BLaER1 (cell line): ENCODE results near the gene DSCAML1.

Source experiments
- H3K27ac ChIP-seq: shearing (Covaris generic); formaldehyde crosslinking; 2 replicates; pipeline ENCODE4 v1.8.1; 2022
- H3K27me3 ChIP-seq: shearing (Covaris generic); formaldehyde crosslinking; 2 replicates; pipeline ENCODE4 v1.8.1; 2022
- H3K36me3 ChIP-seq: shearing (Covaris generic); formaldehyde crosslinking; 2 replicates; pipeline ENCODE4 v1.8.1; 2022
- H3K4me1 ChIP-seq: shearing (Covaris generic); formaldehyde crosslinking; 2 replicates; pipeline ENCODE4 v1.8.1; 2022
- H3K4me2 ChIP-seq: shearing (Covaris generic); formaldehyde crosslinking; 2 replicates; pipeline ENCODE4 v1.8.1; 2022
- H3K4me3 ChIP-seq: shearing (Covaris generic); formaldehyde crosslinking; 2 replicates; pipeline ENCODE4 v1.8.1; 2022
- H3K9ac ChIP-seq: shearing (Covaris generic); formaldehyde crosslinking; 2 replicates; pipeline ENCODE4 v1.8.1; 2022
- H3K9me3 ChIP-seq: shearing (Covaris generic); formaldehyde crosslinking; 2 replicates; pipeline ENCODE4 v1.8.1; 2022
- H4K20me1 ChIP-seq: shearing (Covaris generic); formaldehyde crosslinking; 2 replicates; pipeline ENCODE4 v1.8.1; 2022
- Cebpa-rat ChIP-seq: shearing (Covaris generic); IDR thresholded peaks from 2 replicates; pipeline ENCODE4 v1.8.1; 2022

Gene DSCAML1

DNA sequence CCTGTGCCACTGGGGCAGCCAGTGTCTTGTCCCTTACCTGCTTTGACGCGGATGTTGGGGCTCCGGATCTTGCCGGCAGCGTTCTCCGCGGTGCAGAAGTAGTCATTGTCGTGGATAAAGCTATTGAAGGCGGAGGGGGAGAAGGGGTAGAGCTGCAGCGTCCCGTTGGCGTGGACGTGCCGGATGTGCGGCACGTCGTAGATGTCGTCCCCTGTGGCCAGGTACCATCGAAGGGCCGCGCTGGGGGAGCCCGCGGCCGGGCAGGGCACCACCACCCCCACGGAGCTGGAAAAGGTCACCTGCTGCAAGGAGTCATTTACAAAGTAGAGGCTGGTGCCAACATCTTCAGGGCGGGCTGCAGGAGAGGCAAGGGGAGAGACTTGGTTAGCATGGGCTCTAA is 16.6 kb downstream of the DSCAML1 start:
- H3K4me3 ChIP-seq = no peak overlapping the region
- H3K27me3 ChIP-seq = no peaks in the 10 kb centered on the region
- H3K27ac ChIP-seq = no peak overlapping the region
- no peaks in the 10 kb centered on the region for H3K9me3 ChIP-seq
- H3K4me1 ChIP-seq = no peaks in the 10 kb centered on the region
- no peak for TF ChIP-seq Cebpa-rat
- H3K4me2 ChIP-seq = no peak overlapping the region
- no peaks in the 10 kb centered on the region for H4K20me1 ChIP-seq
- H3K36me3 ChIP-seq = no peaks in the 10 kb centered on the region
- no peak overlapping the region for H3K9ac ChIP-seq

DNA sequence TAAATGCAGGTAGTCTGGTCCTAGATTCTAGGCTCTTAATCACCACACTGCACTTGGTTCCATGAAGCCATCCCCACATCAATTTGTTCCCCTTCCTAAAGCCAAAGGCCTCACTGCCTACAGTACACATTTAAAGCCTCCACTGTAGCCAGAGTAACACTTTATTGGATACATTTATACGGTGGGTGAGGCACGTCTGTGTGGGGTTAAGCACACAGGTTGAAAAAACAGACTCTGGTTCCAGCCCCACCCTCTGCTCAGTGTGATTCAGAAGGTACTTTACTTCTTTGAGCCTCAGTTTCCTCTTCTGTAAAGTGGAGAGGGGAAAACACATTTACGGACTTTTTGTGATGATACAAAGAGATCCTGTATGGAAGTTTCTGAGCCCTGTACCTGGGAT is 22.5 kb downstream of the DSCAML1 start:
- no peaks in the 10 kb centered on the region for H3K9me3 ChIP-seq
- no peak overlapping the region for H3K27ac ChIP-seq
- H3K4me3 ChIP-seq = no peak overlapping the region
- no peaks in the 10 kb centered on the region for H4K20me1 ChIP-seq
- H3K4me2 ChIP-seq = no peak overlapping the region
- TF ChIP-seq Cebpa-rat = no peak
- no peaks in the 10 kb centered on the region for H3K4me1 ChIP-seq
- H3K27me3 ChIP-seq = no peaks in the 10 kb centered on the region
- H3K9ac ChIP-seq = no peak overlapping the region
- no peaks in the 10 kb centered on the region for H3K36me3 ChIP-seq

DNA sequence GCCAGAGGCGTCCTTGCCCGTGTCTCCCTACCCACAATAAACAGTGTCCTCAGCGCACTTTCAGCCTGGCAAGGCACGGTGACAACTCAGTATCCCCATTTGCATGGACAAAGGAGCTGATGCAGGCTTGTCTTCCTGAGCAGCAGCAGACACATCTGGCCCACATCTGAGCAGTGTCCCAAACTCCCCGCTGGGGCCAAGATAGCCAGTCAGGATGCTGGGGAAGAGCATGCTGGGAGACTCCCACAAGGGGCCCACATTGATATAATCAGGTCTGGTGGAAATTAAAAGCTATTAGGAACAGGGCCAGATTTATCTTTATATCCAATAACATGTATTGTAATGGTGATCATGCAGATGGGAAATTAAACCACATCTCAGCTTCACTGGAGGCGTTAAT is 24.7 kb downstream of the DSCAML1 start:
- TF ChIP-seq Cebpa-rat = no peak

DNA sequence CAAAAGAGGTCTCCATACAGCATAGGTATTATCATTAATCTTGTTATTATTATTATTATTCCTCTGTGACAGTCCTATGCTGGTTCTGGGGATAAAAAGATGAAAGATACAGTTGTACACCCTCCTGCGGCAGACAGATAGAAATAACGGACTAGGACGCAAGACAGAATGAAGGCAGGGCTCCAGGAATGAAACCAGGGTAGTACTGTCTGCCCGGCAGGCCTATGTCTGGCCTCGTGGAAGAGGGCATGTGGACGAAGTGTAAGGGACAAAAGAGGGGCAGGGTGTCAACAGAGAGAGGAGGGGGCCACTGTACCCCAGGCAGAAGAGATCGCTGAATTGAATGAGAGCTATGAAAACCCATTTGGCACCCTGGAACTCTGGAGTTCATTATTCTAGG is 25.2 kb downstream of the DSCAML1 start:
- no peak overlapping the region for H3K4me2 ChIP-seq
- no peak overlapping the region for H3K27ac ChIP-seq
- H3K27me3 ChIP-seq = no peaks in the 10 kb centered on the region
- TF ChIP-seq Cebpa-rat = no peak
- no peak overlapping the region for H3K9ac ChIP-seq
- no peaks in the 10 kb centered on the region for H3K4me1 ChIP-seq
- H3K36me3 ChIP-seq = no peaks in the 10 kb centered on the region
- no peak overlapping the region for H3K4me3 ChIP-seq
- no peaks in the 10 kb centered on the region for H4K20me1 ChIP-seq
- H3K9me3 ChIP-seq = no peaks in the 10 kb centered on the region

More for the DNA sequence above, 24.7 kb downstream of the DSCAML1 start:
- Histone ChIP-seq H3K4me1 (no peaks in the 10 kb centered on the region), H3K4me2 (no peak overlapping the region), H4K20me1 (no peaks in the 10 kb centered on the region), H3K9ac (no peak overlapping the region), H3K9me3 (no peaks in the 10 kb centered on the region), H3K36me3 (no peaks in the 10 kb centered on the region), H3K27ac (no peak overlapping the region), H3K4me3 (no peak overlapping the region), H3K27me3 (no peaks in the 10 kb centered on the region)

DNA sequence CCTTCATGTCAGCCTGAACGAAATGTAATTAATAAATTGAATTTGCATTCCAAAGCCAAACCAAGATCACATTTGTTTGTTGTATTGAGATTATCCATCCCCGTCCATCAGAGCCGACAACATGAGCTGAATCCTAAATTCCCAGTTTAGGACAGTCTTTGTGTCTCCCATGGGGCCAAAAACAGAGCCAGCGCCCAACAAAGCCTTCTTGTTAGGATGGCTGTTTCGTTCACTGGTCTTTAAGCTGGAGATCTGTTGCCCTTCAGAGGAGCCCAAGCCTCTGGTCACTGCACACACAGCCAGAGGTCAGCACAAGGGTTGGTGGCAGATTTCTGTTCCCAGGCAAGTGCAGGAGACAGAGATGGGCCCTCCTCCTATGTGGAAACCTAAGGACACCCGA is 25.8 kb downstream of the DSCAML1 start:
- Histone ChIP-seq H3K4me2 (no peak overlapping the region), H3K4me3 (no peak overlapping the region), H3K9me3 (no peaks in the 10 kb centered on the region), H3K4me1 (no peaks in the 10 kb centered on the region), H3K27ac (no peak overlapping the region), H3K27me3 (no peaks in the 10 kb centered on the region), H3K36me3 (no peaks in the 10 kb centered on the region), H4K20me1 (no peaks in the 10 kb centered on the region), H3K9ac (no peak overlapping the region)
- TF ChIP-seq Cebpa-rat = no peak

DNA sequence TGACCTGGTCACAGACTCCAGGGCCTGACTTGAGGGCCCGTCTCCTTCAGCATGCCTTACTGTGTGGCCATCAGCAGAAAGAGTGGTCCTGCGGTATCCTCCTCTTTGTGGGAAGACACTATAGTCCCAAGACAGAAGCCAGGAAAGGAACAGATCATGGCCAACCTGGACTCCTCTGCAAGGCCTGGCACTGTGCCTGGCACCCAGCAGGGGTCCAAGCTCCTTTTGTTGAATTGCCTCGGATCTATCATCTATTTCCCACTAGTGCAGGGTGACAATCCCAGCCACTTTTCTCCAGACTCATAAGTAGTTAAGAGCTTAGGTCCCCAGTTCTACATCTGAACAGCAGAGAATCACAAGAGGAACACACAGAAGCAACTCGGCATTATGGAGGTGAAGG is 27.0 kb downstream of the DSCAML1 start:
- H3K27ac ChIP-seq = no peak overlapping the region
- TF ChIP-seq Cebpa-rat = no peak
- H3K36me3 ChIP-seq = no peaks in the 10 kb centered on the region
- H3K4me2 ChIP-seq = no peak overlapping the region
- H3K4me1 ChIP-seq = no peaks in the 10 kb centered on the region
- H3K27me3 ChIP-seq = no peaks in the 10 kb centered on the region
- no peaks in the 10 kb centered on the region for H4K20me1 ChIP-seq
- H3K4me3 ChIP-seq = no peak overlapping the region
- no peak overlapping the region for H3K9ac ChIP-seq
- no peaks in the 10 kb centered on the region for H3K9me3 ChIP-seq

DNA sequence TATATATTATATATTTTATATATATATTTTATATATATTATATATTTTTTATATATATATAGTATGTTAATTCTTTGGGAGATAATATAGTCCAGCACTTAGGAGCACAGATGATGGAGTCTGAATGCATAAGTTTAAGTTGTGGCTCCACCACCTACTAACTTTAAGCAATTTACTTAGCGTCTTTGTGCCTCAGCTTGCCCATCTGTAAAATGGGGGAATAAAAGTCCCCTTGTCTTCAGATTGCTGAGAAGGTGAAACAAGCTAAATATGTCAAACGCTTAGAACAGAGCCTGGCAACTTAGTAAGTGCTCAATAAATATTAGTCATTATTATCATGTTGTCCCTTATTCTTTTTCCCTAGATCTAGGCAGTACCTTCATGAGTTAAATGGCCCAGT is 27.5 kb downstream of the DSCAML1 start:
- peaks cover under 1% of the 10 kb centered on the region for H3K4me1 ChIP-seq
- no peaks in the 10 kb centered on the region for H3K9me3 ChIP-seq
- no peak overlapping the region for H3K9ac ChIP-seq
- no peaks in the 10 kb centered on the region for H4K20me1 ChIP-seq
- H3K27me3 ChIP-seq = no peaks in the 10 kb centered on the region
- H3K4me2 ChIP-seq = no peak overlapping the region
- no peak overlapping the region for H3K27ac ChIP-seq
- no peak overlapping the region for H3K4me3 ChIP-seq
- TF ChIP-seq Cebpa-rat = no peak
- H3K36me3 ChIP-seq = no peaks in the 10 kb centered on the region

DNA sequence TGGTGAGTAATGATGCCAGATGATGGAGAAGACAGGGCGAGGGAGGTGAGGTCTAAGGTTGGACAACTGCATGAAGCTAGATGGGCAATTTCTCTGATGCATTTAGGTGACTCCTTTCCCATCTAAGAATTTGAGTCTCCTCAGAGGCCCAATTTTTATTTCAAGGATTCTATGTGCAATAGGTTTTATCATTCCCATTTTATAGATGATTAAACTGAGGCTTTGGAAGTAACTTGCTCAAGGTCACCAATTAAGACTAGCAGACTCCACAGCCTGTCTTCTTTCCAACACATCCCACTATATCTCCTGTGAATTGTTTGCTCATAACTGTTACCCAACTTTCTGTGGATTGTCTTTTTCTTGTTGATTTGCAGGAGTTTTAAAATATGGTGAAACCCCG is 28.5 kb downstream of the DSCAML1 start:
- H4K20me1 ChIP-seq = no peaks in the 10 kb centered on the region
- H3K27me3 ChIP-seq = no peaks in the 10 kb centered on the region
- H3K4me3 ChIP-seq = no peak overlapping the region
- no peaks in the 10 kb centered on the region for H3K36me3 ChIP-seq
- H3K4me2 ChIP-seq = no peak overlapping the region
- H3K9ac ChIP-seq = no peak overlapping the region
- no peaks in the 10 kb centered on the region for H3K9me3 ChIP-seq
- H3K4me1 ChIP-seq = peaks cover 11% of the 10 kb centered on the region
- TF ChIP-seq Cebpa-rat = no peak
- H3K27ac ChIP-seq = no peak overlapping the region

DNA sequence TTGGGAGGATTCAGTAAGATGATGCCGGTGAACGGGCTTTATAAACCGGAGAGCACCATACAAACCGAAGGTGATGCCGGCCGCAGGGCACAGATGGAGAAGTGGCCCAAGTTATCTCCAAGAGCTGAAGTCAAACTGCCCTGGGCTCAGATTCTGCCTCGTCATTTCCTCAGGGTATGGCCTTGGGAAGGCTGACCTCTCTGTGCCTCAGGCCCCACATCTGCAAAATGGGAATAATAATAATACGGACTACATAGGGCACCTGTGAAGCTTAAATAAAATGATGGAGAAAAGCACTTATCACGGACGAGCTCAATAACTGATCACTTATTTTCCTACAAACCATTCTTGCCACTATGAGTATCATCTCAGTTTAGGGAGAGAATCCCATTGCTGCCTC is 29.9 kb downstream of the DSCAML1 start:
- no peaks in the 10 kb centered on the region for H3K36me3 ChIP-seq
- no peak overlapping the region for H3K27ac ChIP-seq
- no peaks in the 10 kb centered on the region for H3K9me3 ChIP-seq
- TF ChIP-seq Cebpa-rat = no peak
- peaks cover 12% of the 10 kb centered on the region for H3K4me1 ChIP-seq
- no peaks in the 10 kb centered on the region for H3K27me3 ChIP-seq
- H4K20me1 ChIP-seq = no peaks in the 10 kb centered on the region
- no peak overlapping the region for H3K4me2 ChIP-seq
- H3K9ac ChIP-seq = no peak overlapping the region
- H3K4me3 ChIP-seq = no peak overlapping the region

DNA sequence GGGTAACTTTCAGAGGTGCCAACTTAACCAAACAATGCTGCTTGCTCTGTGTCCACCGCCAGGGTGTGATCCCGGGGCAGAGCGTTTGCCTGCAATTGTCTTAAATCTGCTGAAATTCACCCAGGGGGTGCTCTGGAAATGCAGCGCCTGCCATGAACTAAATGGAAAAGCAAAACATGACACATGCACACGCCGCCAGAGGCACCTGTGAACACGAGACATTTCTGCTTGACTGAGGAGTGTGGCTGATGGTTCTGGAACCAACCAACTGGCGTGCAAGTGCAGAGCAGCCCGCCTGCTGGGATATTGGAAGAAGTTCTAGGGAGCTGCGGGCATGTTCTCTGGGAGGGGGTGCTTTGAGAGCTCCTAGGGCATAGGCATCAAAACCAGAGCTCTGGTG is 30.4 kb downstream of the DSCAML1 start:
- H3K4me3 ChIP-seq = no peak overlapping the region
- no peaks in the 10 kb centered on the region for H3K9me3 ChIP-seq
- H3K27ac ChIP-seq = no peak overlapping the region
- no peak overlapping the region for H3K9ac ChIP-seq
- no peaks in the 10 kb centered on the region for H3K27me3 ChIP-seq
- TF ChIP-seq Cebpa-rat = no peak
- peaks cover 12% of the 10 kb centered on the region for H3K4me1 ChIP-seq
- no peaks in the 10 kb centered on the region for H3K36me3 ChIP-seq
- H3K4me2 ChIP-seq = no peak overlapping the region
- no peaks in the 10 kb centered on the region for H4K20me1 ChIP-seq

DNA sequence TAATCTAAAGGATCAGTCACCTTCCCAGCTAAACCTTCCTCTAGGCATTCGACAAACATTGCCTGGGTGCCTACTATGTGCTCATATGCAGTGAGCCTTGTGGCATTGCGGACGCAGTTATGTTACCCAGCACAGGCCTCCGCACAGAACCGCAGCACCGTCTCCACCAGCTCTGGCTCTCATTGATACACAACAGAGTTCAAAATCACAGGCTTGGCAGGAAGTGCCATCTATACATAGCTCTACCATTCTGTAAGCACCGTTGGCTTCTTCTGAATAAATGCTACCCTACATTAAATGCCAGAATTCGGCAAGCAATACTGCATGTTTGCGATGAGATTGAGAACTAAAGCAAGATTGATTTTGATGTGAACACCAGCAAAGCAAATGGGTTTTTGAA is 31.0 kb downstream of the DSCAML1 start:
- Histone ChIP-seq H3K27me3 (no peaks in the 10 kb centered on the region), H3K4me1 (peaks cover 12% of the 10 kb centered on the region), H3K4me3 (no peak overlapping the region), H4K20me1 (no peaks in the 10 kb centered on the region), H3K9ac (no peak overlapping the region), H3K27ac (no peak overlapping the region), H3K9me3 (no peaks in the 10 kb centered on the region), H3K4me2 (no peak overlapping the region), H3K36me3 (no peaks in the 10 kb centered on the region)
- TF ChIP-seq Cebpa-rat = no peak
